A673 (cell line): ENCODE measurements around the gene KRT35. TPM values are rescaled to one million over a fixed set of nuclear protein-coding genes. Genes with fewer than 3 reads are reported as not detected.

Experiments
- BruUV-seq: library from RNA; stranded (reverse); fragments of 400-500 nt; replicated peaks from 2 replicates; lab custom pipeline; 2021; lab: Mats Ljungman, UMichigan
- CTCF ChIA-PET: fragments of 300-600 bp; sonication (Branson Sonifier 250); formaldehyde crosslinking; loops from one replicate; lab custom pipeline; 2022; ENCODE audit warnings: antibody characterized with exemption; lab: Charles Lee
- POLR2A ChIA-PET: fragments of 300-600 bp; sonication (Branson Sonifier 250); formaldehyde crosslinking; loops from one replicate; lab custom pipeline; 2022; ENCODE audit warnings: antibody characterized with exemption; ENCODE audit not compliant: low non-redundant PET; lab: Charles Lee
- DNase-seq: peaks from one replicate; pipeline ENCODE4 v3.0.0-alpha.2; 2015; ENCODE audit warnings: low spot score
- H3K27ac ChIP-seq: fragments of 200-600 bp; sonication (generic); 2 replicates; pipeline ENCODE4 v1.5.1; 2016; ENCODE audit warnings: mixed run types, low read depth, mild to moderate bottlenecking, mixed read lengths, antibody characterized with exemption, low read length; ENCODE audit not compliant: poor library complexity, severe bottlenecking
- H3K27me3 ChIP-seq: fragments of 200-600 bp; sonication (generic); replicated peaks from 2 replicates; pipeline ENCODE4 v1.6.1; 2017; ENCODE audit warnings: mixed run types, low read depth, mild to moderate bottlenecking, mixed read lengths, antibody characterized with exemption, low read length; ENCODE audit not compliant: insufficient read depth, poor library complexity
- H3K36me3 ChIP-seq: fragments of 200-600 bp; sonication (generic); 2 replicates; pipeline ENCODE4 v1.6.1; 2016; ENCODE audit warnings: mixed run types, mild to moderate bottlenecking, mixed read lengths, antibody characterized with exemption, low read length; ENCODE audit not compliant: insufficient read depth, poor library complexity, severe bottlenecking
- H3K4me1 ChIP-seq: fragments of 200-600 bp; sonication (generic); 2 replicates; pipeline ENCODE4 v1.6.1; 2017; ENCODE audit warnings: mixed run types, mild to moderate bottlenecking, mixed read lengths, antibody characterized with exemption, low read length; ENCODE audit not compliant: insufficient read depth, poor library complexity, severe bottlenecking
- H3K4me3 ChIP-seq: fragments of 200-600 bp; sonication (generic); 2 replicates; pipeline ENCODE4 v1.5.1; 2016; ENCODE audit warnings: low read depth, mixed run types, mild to moderate bottlenecking, mixed read lengths, low read length; ENCODE audit not compliant: poor library complexity, severe bottlenecking
- H3K9me3 ChIP-seq: fragments of 200-600 bp; sonication (generic); 2 replicates; pipeline ENCODE4 v1.6.1; 2016; ENCODE audit warnings: mixed run types, low read depth, mild to moderate bottlenecking, mixed read lengths, antibody characterized with exemption, low read length; ENCODE audit not compliant: poor library complexity, severe bottlenecking
- CTCF ChIP-seq: fragments of 300-800, 200-600 bp; sonication (generic); conservative IDR thresholded peaks from 2 replicates; pipeline ENCODE4 v1.5.1; 2017; ENCODE audit warnings: low read depth, mild to moderate bottlenecking, antibody characterized with exemption, low read length, moderate library complexity, mixed read lengths
- EZH2 ChIP-seq: fragments of 200-600 bp; sonication (generic); IDR thresholded peaks from 2 replicates; pipeline ENCODE4 v1.6.1; 2017; ENCODE audit warnings: borderline replicate concordance, low read depth, mild to moderate bottlenecking, mixed read lengths, antibody characterized with exemption, low read length; ENCODE audit not compliant: poor library complexity, severe bottlenecking
- intact Hi-C: fragments of 100-400 bp; cut with micrococcal nuclease; formaldehyde crosslinking; loops from one replicate; pipeline ENCODE4 v1.10.0; 2022; ENCODE audit not compliant: unreplicated experiment
- total RNA-seq: library from RNA; stranded (reverse); gene quantifications from 2 replicates; pipeline ENCODE4 v1.2.3, GENCODE V29; 2021

KRT35 gene
- total RNA-seq, 1 experiment from 2014 or later, result not detected

DNA sequence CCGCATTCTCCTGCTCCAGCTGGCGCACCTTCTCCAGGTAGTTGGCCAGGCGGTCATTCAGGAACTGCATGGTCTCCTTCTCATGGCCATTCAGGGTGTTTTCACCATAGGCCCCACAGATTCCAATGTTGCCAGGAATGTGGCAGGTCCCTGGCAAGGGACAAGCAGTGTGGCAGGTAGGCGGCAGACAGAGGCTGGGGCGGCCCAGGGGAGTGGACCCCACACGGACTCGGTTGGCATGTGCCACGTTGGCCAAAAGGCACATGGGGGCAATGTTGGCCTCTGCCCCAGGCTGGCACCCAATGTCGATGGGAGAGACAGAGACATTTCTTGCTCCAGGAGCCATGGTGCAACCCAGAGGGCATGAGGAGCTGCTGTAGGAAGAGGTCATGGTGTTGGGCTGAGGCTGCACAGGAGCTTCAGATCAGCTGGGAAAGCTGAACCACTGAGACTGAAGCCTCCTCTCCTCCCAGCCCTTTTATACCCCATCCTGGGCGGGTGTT is 40.4 kb downstream of the KRT35 start, which contains the start of gene KRT38:
Gene KRT38, minus strand, starts transcription at position 453 of the 503 bp plus-strand sequence. Its CDS starts 62 bp downstream, at position 391.
- H3K4me3 ChIP-seq, result no peak within 1 kb of the TSS
- H3K27ac ChIP-seq, result no peak within 1 kb of the TSS
- TF ChIP-seq CTCF (no peak), EZH2 (no peak)
- ChIA-PET POLR2A (no interaction called here), CTCF (no interaction called here)
- no TSS peak for BruUV-seq
- H3K4me1 ChIP-seq, result no peaks in the 10 kb centered on the region
- H3K9me3 ChIP-seq, result no peaks in the 10 kb centered on the region
- intact Hi-C loops, result no loop called here
- no peaks in the 10 kb centered on the region for H3K27me3 ChIP-seq
- H3K36me3 ChIP-seq, result no peaks in the 10 kb centered on the region
- no peak for DNase-seq

DNA sequence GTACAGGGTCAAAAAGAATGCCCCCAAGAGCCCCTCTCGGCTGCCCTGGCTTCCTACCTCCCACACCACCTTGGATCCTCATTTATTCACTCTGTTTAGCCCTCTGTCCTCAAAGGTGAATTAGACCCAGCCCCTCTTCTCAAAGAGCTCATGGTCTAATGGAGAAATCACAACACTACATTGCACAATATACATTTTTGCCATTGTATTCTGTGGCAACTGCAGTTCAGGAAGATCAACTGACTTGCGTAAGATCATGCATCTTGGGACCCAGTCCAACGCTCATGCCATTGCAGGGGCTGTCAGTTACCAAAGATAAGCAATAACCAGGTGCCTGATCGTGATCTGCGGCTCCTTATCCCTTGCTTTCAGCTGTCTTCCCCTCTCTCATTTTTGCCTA is 41.6 kb downstream of the KRT35 start:
- DNase-seq, result no peak
- intact Hi-C loops, result loop anchor here (1.0 kb wide), 1 partner anchor 16 kb away; no protein-coding TSS in a partner anchor
- Histone ChIP-seq H3K4me1 (no peaks in the 10 kb centered on the region), H3K36me3 (no peaks in the 10 kb centered on the region), H3K9me3 (no peaks in the 10 kb centered on the region), H3K27ac (no peak overlapping the region), H3K4me3 (no peak overlapping the region), H3K27me3 (no peaks in the 10 kb centered on the region)
- CTCF ChIA-PET, result no interaction called here
- BruUV-seq, result no TSS peak
- TF ChIP-seq EZH2 (no peak), CTCF (no peak)
- POLR2A ChIA-PET, result no interaction called here

DNA sequence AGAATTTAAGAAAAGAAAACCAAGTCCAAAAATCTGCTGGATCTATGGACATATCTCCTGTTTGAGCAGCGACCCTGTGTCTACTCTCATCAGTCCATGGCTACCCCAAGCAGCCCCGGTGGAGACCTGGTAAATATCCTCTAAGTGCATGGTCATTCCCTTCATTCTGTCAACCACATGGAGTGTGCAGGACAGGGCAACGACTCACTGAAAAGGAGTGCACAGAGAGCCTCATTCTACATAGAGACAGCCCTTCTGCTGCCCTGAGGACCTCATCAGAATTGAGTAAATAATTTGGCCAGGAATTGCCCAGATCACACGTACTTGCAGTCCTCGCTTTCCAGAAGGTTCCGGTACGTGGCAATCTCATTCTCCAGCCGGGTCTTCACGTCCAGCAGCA is 43.2 kb downstream of the KRT35 start:
- Histone ChIP-seq H3K4me1 (no peaks in the 10 kb centered on the region), H3K27ac (no peak overlapping the region), H3K36me3 (no peaks in the 10 kb centered on the region), H3K27me3 (no peaks in the 10 kb centered on the region), H3K9me3 (no peaks in the 10 kb centered on the region), H3K4me3 (no peak overlapping the region)
- intact Hi-C loops, result no loop called here
- ChIA-PET CTCF (no interaction called here), POLR2A (no interaction called here)
- no peak for TF ChIP-seq EZH2
- TF ChIP-seq CTCF, result no peak
- BruUV-seq, result no TSS peak
- no peak for DNase-seq
